ENCODE data around the gene CCDC40. TPM values are rescaled to one million over a fixed set of nuclear protein-coding genes. Genes with fewer than 3 reads are reported as not detected.

The CCDC40 gene
- total RNA-seq, 2 experiments from 2014 or later: not detected

- H2AFZ ChIP-seq (ENCODE audit: low read length): no peak overlapping the region
- no TSS peak for BruUV-seq (replicated peaks)
- DNase-seq (ENCODE audit: low spot score): no peak
- no peaks in the 10 kb centered on the region for H3K9me3 ChIP-seq (ENCODE audit: low read length)
- TF ChIP-seq CTCF (conservative IDR thresholded peaks at IDR 0.05; ENCODE audit: low read length) (no peak), EZH2phosphoT487 (IDR thresholded peaks at IDR 0.05; ENCODE audit: borderline replicate concordance, low read depth, low read length) (no peak)
- H3K9me2 ChIP-seq (ENCODE audit: insufficient read depth, low read length): no peaks in the 10 kb centered on the region
- no peak overlapping the region for H3K27ac ChIP-seq (ENCODE audit: low read depth, low read length, poor library complexity, severe bottlenecking)
- intact Hi-C loops (cut with micrococcal nuclease; ENCODE audit: unreplicated experiment): no loop called here
- ChIA-PET POLR2A (no interaction called here), CTCF (ENCODE audit: unreplicated experiment) (interaction anchor here (1.1 kb wide), 1 partner anchor 20 kb away, joined by 6 read pairs; the partner anchor contains the start of gene GAA)
- H3K4me3 ChIP-seq (ENCODE audit: low read depth, low read length, poor library complexity, severe bottlenecking): no peak overlapping the region
- H3K79me2 ChIP-seq (ENCODE audit: insufficient read depth, low read depth, low read length): no peaks in the 10 kb centered on the region
- no peaks in the 10 kb centered on the region for H4K20me1 ChIP-seq (ENCODE audit: insufficient read depth, low read length)
- no peaks in the 10 kb centered on the region for H3K4me1 ChIP-seq (ENCODE audit: insufficient read depth, low read length, poor library complexity, severe bottlenecking)
- no peak overlapping the region for H3K4me2 ChIP-seq (ENCODE audit: low read length)
- H3K36me3 ChIP-seq (ENCODE audit: insufficient read depth, low read length): no peaks in the 10 kb centered on the region
These were observed 45.2 kb downstream of the CCDC40 start for GRCh38 chr17:80081596-80081995.

- H3K4me3 ChIP-seq (ENCODE audit: low read depth, low read length, poor library complexity, severe bottlenecking): no peak overlapping the region
- ChIA-PET CTCF (ENCODE audit: unreplicated experiment) (interaction anchor here (0.5 to 1.1 kb wide), 3 partner anchors 19 to 291 kb away, joined by 3 to 6 read pairs (median 3); partner anchors contain the start of gene GAA), POLR2A (no interaction called here)
- no peaks in the 10 kb centered on the region for H3K36me3 ChIP-seq (ENCODE audit: insufficient read depth, low read length)
- H3K4me1 ChIP-seq (ENCODE audit: insufficient read depth, low read length, poor library complexity, severe bottlenecking): no peaks in the 10 kb centered on the region
- BruUV-seq (replicated peaks): no TSS peak
- H3K9me3 ChIP-seq (ENCODE audit: low read length): no peaks in the 10 kb centered on the region
- intact Hi-C loops (cut with micrococcal nuclease; ENCODE audit: unreplicated experiment): loop anchor here (1.0 kb wide), 1 partner anchor 171 kb away; no protein-coding TSS in a partner anchor
- H2AFZ ChIP-seq (ENCODE audit: low read length): no peak overlapping the region
- no peak overlapping the region for H3K4me2 ChIP-seq (ENCODE audit: low read length)
- H3K27ac ChIP-seq (ENCODE audit: low read depth, low read length, poor library complexity, severe bottlenecking): no peak overlapping the region
- DNase-seq (ENCODE audit: low spot score): peak; percentile 85
- TF ChIP-seq CTCF (conservative IDR thresholded peaks at IDR 0.05; ENCODE audit: low read length): peak; percentile 93
- no peak for TF ChIP-seq EZH2phosphoT487 (IDR thresholded peaks at IDR 0.05; ENCODE audit: borderline replicate concordance, low read depth, low read length)
- H3K9me2 ChIP-seq (ENCODE audit: insufficient read depth, low read length): no peaks in the 10 kb centered on the region
- H4K20me1 ChIP-seq (ENCODE audit: insufficient read depth, low read length): no peaks in the 10 kb centered on the region
- H3K79me2 ChIP-seq (ENCODE audit: insufficient read depth, low read depth, low read length): no peaks in the 10 kb centered on the region
These were observed 46.1 kb downstream of the CCDC40 start for GRCh38 chr17:80082403-80083135.

- DNase-seq (ENCODE audit: low spot score): no peak
- H4K20me1 ChIP-seq (ENCODE audit: insufficient read depth, low read length): no peaks in the 10 kb centered on the region
- H3K36me3 ChIP-seq (ENCODE audit: insufficient read depth, low read length): no peaks in the 10 kb centered on the region
- ChIA-PET CTCF (ENCODE audit: unreplicated experiment) (interaction anchor here (0.6 kb wide), 1 partner anchor 290 kb away, joined by 3 read pairs; no protein-coding TSS in a partner anchor), POLR2A (no interaction called here)
- H3K9me3 ChIP-seq (ENCODE audit: low read length): no peaks in the 10 kb centered on the region
- TF ChIP-seq EZH2phosphoT487 (IDR thresholded peaks at IDR 0.05; ENCODE audit: borderline replicate concordance, low read depth, low read length): no peak
- TF ChIP-seq CTCF (conservative IDR thresholded peaks at IDR 0.05; ENCODE audit: low read length): no peak
- no TSS peak for BruUV-seq (replicated peaks)
- no peaks in the 10 kb centered on the region for H3K79me2 ChIP-seq (ENCODE audit: insufficient read depth, low read depth, low read length)
- no peaks in the 10 kb centered on the region for H3K9me2 ChIP-seq (ENCODE audit: insufficient read depth, low read length)
- no peak overlapping the region for H2AFZ ChIP-seq (ENCODE audit: low read length)
- no peaks in the 10 kb centered on the region for H3K4me1 ChIP-seq (ENCODE audit: insufficient read depth, low read length, poor library complexity, severe bottlenecking)
- no peak overlapping the region for H3K4me2 ChIP-seq (ENCODE audit: low read length)
- no peak overlapping the region for H3K4me3 ChIP-seq (ENCODE audit: low read depth, low read length, poor library complexity, severe bottlenecking)
- H3K27ac ChIP-seq (ENCODE audit: low read depth, low read length, poor library complexity, severe bottlenecking): no peak overlapping the region
- intact Hi-C loops (cut with micrococcal nuclease; ENCODE audit: unreplicated experiment): no loop called here
These were observed 46.8 kb downstream of the CCDC40 start for GRCh38 chr17:80083136-80083661.
